SK-N-SH (cell line): ENCODE results near the gene CDK4. TPM values are rescaled to one million over a fixed set of nuclear protein-coding genes. Genes with fewer than 3 reads are reported as not detected.

Experiments used
- CTCF ChIA-PET: fragments of 300-600, 350-600 bp; formaldehyde crosslinking; extraction: SDS; loops from one replicate; lab custom pipeline; 2021; lab: Yijun Ruan, JAX
- POLR2A ChIA-PET: fragments of 350-600 bp; sonication (Branson Sonifier 250); formaldehyde crosslinking; extraction: SDS; loops from one replicate; lab custom pipeline; 2020; ENCODE audit warnings: antibody characterized with exemption, inconsistent platforms; lab: Yijun Ruan, JAX
- DNase-seq: peaks from one replicate; pipeline ENCODE4 v3.0.0; 2012
- H2AFZ ChIP-seq: fragments of 200-600 bp; sonication (generic); 2 replicates; pipeline ENCODE4 v1.8.1; 2016; ENCODE audit warnings: antibody characterized with exemption, mild to moderate bottlenecking, low read depth
- H3F3A ChIP-seq: fragments of 200-600 bp; sonication (generic); replicated peaks from 2 replicates; pipeline ENCODE3; 2016; ENCODE audit warnings: antibody characterized with exemption, mild to moderate bottlenecking; ENCODE audit not compliant: insufficient read depth
- H3K27ac ChIP-seq, 2 experiments: fragments of 200-500 bp in 1 of 2; fragments of 200-600 bp in 1 of 2; sonication (Bioruptor generic) in 1 of 2; sonication (generic), shearing (Covaris generic) in 1 of 2; 2 replicates each; pipeline versions ENCODE4 v1.5.1 to v1.6.1; 2014 to 2016; ENCODE audit warnings: low read depth in 2 of 2, inconsistent platforms in 1 of 2, low read length in 1 of 2, mild to moderate bottlenecking in 1 of 2, mixed read lengths in 1 of 2
- H3K27me3 ChIP-seq: fragments of 200-600 bp; sonication (generic), shearing (Covaris generic); 2 replicates; pipeline ENCODE4 v1.6.1; 2016; ENCODE audit warnings: mixed run types; ENCODE audit not compliant: insufficient read depth
- H3K36me3 ChIP-seq, 2 experiments: fragments of 200-500 bp in 1 of 2; fragments of 200-600 bp in 1 of 2; sonication (Bioruptor generic) in 1 of 2; sonication (generic) in 1 of 2; replicated peaks in 1 of 2; 2 replicates each; pipeline versions ENCODE3 to v1.5.1; 2014 to 2016; ENCODE audit warnings: low read length in 1 of 2, mild to moderate bottlenecking in 1 of 2; ENCODE audit not compliant: insufficient read depth in 2 of 2, control insufficient read depth in 1 of 2
- H3K4me1 ChIP-seq, 2 experiments: fragments of 200-500 bp in 1 of 2; fragments of 200-600 bp in 1 of 2; sonication (Bioruptor generic) in 1 of 2; sonication (generic), shearing (Covaris generic) in 1 of 2; 2 replicates each; pipeline versions ENCODE4 v1.5.1 to v1.6.1; 2014 to 2016; ENCODE audit warnings: low read depth in 1 of 2, low read length in 1 of 2, mixed run types in 1 of 2; ENCODE audit not compliant: insufficient read depth in 2 of 2, control insufficient read depth in 1 of 2
- H3K4me2 ChIP-seq: fragments of 200-600 bp; sonication (generic), shearing (Covaris generic); 2 replicates; pipeline ENCODE4 v1.6.1; 2017; ENCODE audit warnings: mixed run types
- H3K4me3 ChIP-seq, 2 experiments: fragments of 200-500 bp in 1 of 2; fragments of 200-600 bp in 1 of 2; sonication (Bioruptor generic) in 1 of 2; sonication (generic), shearing (Covaris generic) in 1 of 2; 2 replicates each; pipeline versions ENCODE4 v1.5.1 to v1.8.1; 2014 to 2016; ENCODE audit warnings: low read depth in 2 of 2, inconsistent platforms in 1 of 2, low read length in 1 of 2, mild to moderate bottlenecking in 1 of 2, mixed read lengths in 1 of 2, moderate library complexity in 1 of 2
- H3K79me2 ChIP-seq: fragments of 200-600 bp; sonication (generic); 2 replicates; pipeline ENCODE4 v1.8.1; 2017; ENCODE audit warnings: mild to moderate bottlenecking; ENCODE audit not compliant: insufficient read depth
- H3K9ac ChIP-seq: fragments of 200-600 bp; sonication (generic); 2 replicates; pipeline ENCODE4 v1.6.1; 2017; ENCODE audit warnings: mixed run types
- H3K9me2 ChIP-seq: fragments of 200-600 bp; sonication (generic); 2 replicates; pipeline ENCODE4 v1.6.1; 2017; ENCODE audit warnings: mixed run types
- H3K9me3 ChIP-seq: fragments of 200-600 bp; sonication (generic); 2 replicates; pipeline ENCODE4 v1.6.1; 2017; ENCODE audit warnings: mixed run types, mild to moderate bottlenecking, moderate library complexity
- H4K20me1 ChIP-seq: fragments of 200-600 bp; sonication (generic); 2 replicates; pipeline ENCODE4 v1.6.1; 2017; ENCODE audit warnings: mild to moderate bottlenecking, mixed run types; ENCODE audit not compliant: insufficient read depth
- FOXM1 ChIP-seq: IDR thresholded peaks from 2 replicates; pipeline ENCODE4 v1.4.0; 2012; ENCODE audit warnings: low read depth, mild to moderate bottlenecking
- JUND ChIP-seq: IDR thresholded peaks from 2 replicates; pipeline ENCODE4 v1.4.0; 2012
- MEF2A ChIP-seq: IDR thresholded peaks from 2 replicates; pipeline ENCODE4 v1.4.0; 2012; ENCODE audit warnings: low read depth, borderline replicate concordance
- MXI1 ChIP-seq: IDR thresholded peaks from 2 replicates; pipeline ENCODE4 v1.6.1; 2012; ENCODE audit warnings: mild to moderate bottlenecking, low read depth, low read length, improper control_type of control experiment
- NFIC ChIP-seq: IDR thresholded peaks from 2 replicates; pipeline ENCODE4 v1.4.0; 2012; ENCODE audit warnings: borderline replicate concordance
- PBX3 ChIP-seq: IDR thresholded peaks from 2 replicates; pipeline ENCODE4; 2012
- REST ChIP-seq: IDR thresholded peaks from 2 replicates; pipeline ENCODE4 v1.6.1; 2012; ENCODE audit warnings: mild to moderate bottlenecking, low read depth, low read length, moderate library complexity
- SIN3A ChIP-seq: IDR thresholded peaks from 2 replicates; pipeline ENCODE4 v1.6.1; 2012; ENCODE audit warnings: low read depth, mild to moderate bottlenecking, low read length, moderate library complexity, borderline replicate concordance
- TCF12 ChIP-seq: IDR thresholded peaks from 2 replicates; pipeline ENCODE4 v1.4.0; 2012
- polyA plus RNA-seq, 3 experiments: library from polyadenylated mRNA; depleted of rRNA; stranded (reverse); fragments of >200 nt; gene quantifications; 2 replicates each; pipeline ENCODE4 v1.2.3, GENCODE V29; 2012
- TF ChIP-seq, protein P1 (sequence below): fragments of 200-600 bp; sonication (generic); IDR thresholded peaks from 2 replicates; pipeline ENCODE4 v1.6.1; 2017; ENCODE audit warnings: antibody characterized with exemption, mild to moderate bottlenecking, moderate library complexity

CDK4 gene
- polyA plus RNA-seq, 1 of the 3 experiments (the other 2 are of a cell fraction) = 324 TPM

- ChIA-PET CTCF (interaction anchor here (0.9 to 3.1 kb wide), 8 partner anchors 8 to 139 kb away, joined by 3 to 27 read pairs (median 4); no protein-coding TSS in a partner anchor), POLR2A (interaction anchor here (0.6 to 2.0 kb wide), 2 partner anchors 11 to 1060 kb away, joined by 3 to 9 read pairs; no protein-coding TSS in a partner anchor)
- H3K4me3 ChIP-seq = no peak overlapping the region
- TF ChIP-seq PBX3 (no peak), JUND (no peak), MEF2A (no peak), MXI1 (no peak), NFIC (no peak), SIN3A (no peak), REST (no peak), FOXM1 (no peak), TCF12 (no peak)
- TF ChIP-seq, protein P1, sequence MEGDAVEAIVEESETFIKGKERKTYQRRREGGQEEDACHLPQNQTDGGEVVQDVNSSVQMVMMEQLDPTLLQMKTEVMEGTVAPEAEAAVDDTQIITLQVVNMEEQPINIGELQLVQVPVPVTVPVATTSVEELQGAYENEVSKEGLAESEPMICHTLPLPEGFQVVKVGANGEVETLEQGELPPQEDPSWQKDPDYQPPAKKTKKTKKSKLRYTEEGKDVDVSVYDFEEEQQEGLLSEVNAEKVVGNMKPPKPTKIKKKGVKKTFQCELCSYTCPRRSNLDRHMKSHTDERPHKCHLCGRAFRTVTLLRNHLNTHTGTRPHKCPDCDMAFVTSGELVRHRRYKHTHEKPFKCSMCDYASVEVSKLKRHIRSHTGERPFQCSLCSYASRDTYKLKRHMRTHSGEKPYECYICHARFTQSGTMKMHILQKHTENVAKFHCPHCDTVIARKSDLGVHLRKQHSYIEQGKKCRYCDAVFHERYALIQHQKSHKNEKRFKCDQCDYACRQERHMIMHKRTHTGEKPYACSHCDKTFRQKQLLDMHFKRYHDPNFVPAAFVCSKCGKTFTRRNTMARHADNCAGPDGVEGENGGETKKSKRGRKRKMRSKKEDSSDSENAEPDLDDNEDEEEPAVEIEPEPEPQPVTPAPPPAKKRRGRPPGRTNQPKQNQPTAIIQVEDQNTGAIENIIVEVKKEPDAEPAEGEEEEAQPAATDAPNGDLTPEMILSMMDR = no peak
- H3K79me2 ChIP-seq = peaks cover 13% of the 10 kb centered on the region; the same call in 1 of the 2 replicates
- no peak overlapping the region for H3K9ac ChIP-seq
- peaks cover 6% of the 10 kb centered on the region for H3F3A ChIP-seq
- H3K4me2 ChIP-seq = no peak overlapping the region
- no peak overlapping the region for H3K27ac ChIP-seq
- DNase-seq = no peak
- peaks cover 5 to 19% of the 10 kb centered on the region in 2 experiments for H3K36me3 ChIP-seq
- H3K27me3 ChIP-seq = no peaks in the 10 kb centered on the region; the same call in 1 of the 2 replicates
- peaks cover 3 to 33% of the 10 kb centered on the region in 2 experiments; a peak in 1 of 4 replicates for H3K4me1 ChIP-seq
- no peak overlapping the region for H2AFZ ChIP-seq
- no peaks in the 10 kb centered on the region for H4K20me1 ChIP-seq
- no peaks in the 10 kb centered on the region for H3K9me3 ChIP-seq
- no peaks in the 10 kb centered on the region for H3K9me2 ChIP-seq
These were observed 15.2 kb upstream of the CDK4 start for GRCh38 chr12:57767305-57767698.
